ENCODE data around the gene MBOAT1.

DNA sequence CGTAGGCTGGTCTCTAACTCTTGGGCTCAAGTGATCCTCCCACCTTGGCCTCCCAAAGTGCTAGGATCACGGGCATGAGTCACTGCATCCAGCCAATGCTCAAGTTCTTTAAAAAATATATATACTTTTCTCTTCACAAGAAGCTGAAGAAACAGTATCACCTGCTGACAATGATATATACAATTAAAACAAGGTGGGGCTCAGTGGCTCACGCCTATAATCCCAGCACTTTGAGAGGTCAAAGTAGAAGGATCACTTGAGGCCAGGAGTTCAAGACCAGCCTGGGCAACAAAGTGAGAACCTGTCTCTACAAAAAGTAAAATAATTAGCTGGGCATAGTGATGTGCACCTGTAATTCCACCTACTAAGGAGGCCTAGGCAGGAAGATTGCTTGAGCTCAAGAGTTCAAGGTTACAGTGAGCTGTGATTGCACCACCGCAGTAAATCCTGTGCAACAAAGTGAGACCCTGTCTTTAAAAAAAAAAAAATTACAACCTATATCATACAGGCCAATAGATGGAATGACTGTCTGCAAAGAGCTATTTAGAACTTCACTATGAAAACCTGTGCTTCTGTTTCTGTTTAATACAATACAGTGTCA is 36.4 kb downstream of the MBOAT1 start:
- TF ChIP-seq, protein P1, sequence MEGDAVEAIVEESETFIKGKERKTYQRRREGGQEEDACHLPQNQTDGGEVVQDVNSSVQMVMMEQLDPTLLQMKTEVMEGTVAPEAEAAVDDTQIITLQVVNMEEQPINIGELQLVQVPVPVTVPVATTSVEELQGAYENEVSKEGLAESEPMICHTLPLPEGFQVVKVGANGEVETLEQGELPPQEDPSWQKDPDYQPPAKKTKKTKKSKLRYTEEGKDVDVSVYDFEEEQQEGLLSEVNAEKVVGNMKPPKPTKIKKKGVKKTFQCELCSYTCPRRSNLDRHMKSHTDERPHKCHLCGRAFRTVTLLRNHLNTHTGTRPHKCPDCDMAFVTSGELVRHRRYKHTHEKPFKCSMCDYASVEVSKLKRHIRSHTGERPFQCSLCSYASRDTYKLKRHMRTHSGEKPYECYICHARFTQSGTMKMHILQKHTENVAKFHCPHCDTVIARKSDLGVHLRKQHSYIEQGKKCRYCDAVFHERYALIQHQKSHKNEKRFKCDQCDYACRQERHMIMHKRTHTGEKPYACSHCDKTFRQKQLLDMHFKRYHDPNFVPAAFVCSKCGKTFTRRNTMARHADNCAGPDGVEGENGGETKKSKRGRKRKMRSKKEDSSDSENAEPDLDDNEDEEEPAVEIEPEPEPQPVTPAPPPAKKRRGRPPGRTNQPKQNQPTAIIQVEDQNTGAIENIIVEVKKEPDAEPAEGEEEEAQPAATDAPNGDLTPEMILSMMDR (IDR thresholded peaks at IDR 0.05), result no peak
- no peak for TF ChIP-seq POLR2A (IDR thresholded peaks at IDR 0.05)
